Muscle layer of colon (tissue), 2 donors: ENCODE results near the gene PRRX1.

Experiments used
- H3K27ac ChIP-seq: one replicate; pipeline ENCODE4 v1.7.0; 2013; ENCODE audit warnings: low read depth, mild to moderate bottlenecking, low read length, moderate library complexity
- H3K27me3 ChIP-seq, 2 donors: one replicate each; pipeline ENCODE4 v1.7.0; 2013; ENCODE audit warnings: low read length in 2 of 2, mild to moderate bottlenecking in 2 of 2; ENCODE audit not compliant: insufficient read depth in 2 of 2, control insufficient read depth in 1 of 2
- H3K36me3 ChIP-seq: one replicate; pipeline ENCODE4 v1.7.0; 2013; ENCODE audit warnings: mild to moderate bottlenecking, low read length; ENCODE audit not compliant: insufficient read depth
- H3K4me1 ChIP-seq: one replicate; pipeline ENCODE4 v1.7.0; 2013; ENCODE audit warnings: mild to moderate bottlenecking, low read length; ENCODE audit not compliant: insufficient read depth
- H3K4me3 ChIP-seq, 2 donors: one replicate each; pipeline ENCODE4 v1.7.0; 2013; ENCODE audit warnings: low read length in 2 of 2, low read depth in 1 of 2, mild to moderate bottlenecking in 1 of 2, moderate library complexity in 1 of 2
- H3K9ac ChIP-seq: one replicate; pipeline ENCODE4 v1.7.0; 2013; ENCODE audit warnings: low read length
- H3K9me3 ChIP-seq: one replicate; pipeline ENCODE4 v1.7.0; 2013; ENCODE audit warnings: mild to moderate bottlenecking, low read length
- donor health status: abdominal sarcoma.
- donor health status: Adenocarcinoma of cecum.

The PRRX1 gene

DNA sequence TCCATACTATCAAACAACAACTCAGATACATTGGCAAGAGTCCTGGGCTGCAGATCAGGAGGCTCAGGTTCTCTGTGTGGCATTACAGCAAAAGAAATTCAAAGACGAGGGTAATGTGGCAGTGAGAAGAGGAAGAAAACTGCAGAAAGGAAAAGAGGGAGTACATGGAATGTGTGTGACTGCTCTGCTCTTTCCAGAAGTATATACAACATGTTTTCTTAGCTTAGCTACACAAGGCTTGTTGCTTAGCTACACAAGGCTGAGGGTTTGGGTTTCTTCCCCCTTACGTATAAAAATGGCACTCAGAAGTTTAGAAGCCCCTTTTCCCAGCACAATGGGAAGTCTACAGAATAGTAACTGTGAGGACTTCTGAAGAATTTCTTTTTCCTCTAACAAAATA is 86.0 kb downstream of the PRRX1 start:
- Histone ChIP-seq H3K27me3 (no peaks in the 10 kb centered on the region), H3K4me3 (no peak overlapping the region), H3K9ac (no peak overlapping the region), H3K4me1 (no peaks in the 10 kb centered on the region), H3K9me3 (no peaks in the 10 kb centered on the region), H3K36me3 (no peaks in the 10 kb centered on the region), H3K27ac (no peak overlapping the region)

GRCh38 chr1:170755795-170756194 is 91.9 kb downstream of the PRRX1 start:
- H3K9me3 ChIP-seq: no peaks in the 10 kb centered on the region
- no peak overlapping the region for H3K4me3 ChIP-seq
- H3K4me1 ChIP-seq: no peaks in the 10 kb centered on the region
- no peak overlapping the region for H3K9ac ChIP-seq
- H3K36me3 ChIP-seq: no peaks in the 10 kb centered on the region
- no peaks in the 10 kb centered on the region for H3K27me3 ChIP-seq
- no peak overlapping the region for H3K27ac ChIP-seq

- Histone ChIP-seq H3K9me3 (no peaks in the 10 kb centered on the region), H3K4me3 (no peak overlapping the region)
Measured at GRCh38 chr1:170758992-170759391, 95.1 kb downstream of the PRRX1 start.

DNA sequence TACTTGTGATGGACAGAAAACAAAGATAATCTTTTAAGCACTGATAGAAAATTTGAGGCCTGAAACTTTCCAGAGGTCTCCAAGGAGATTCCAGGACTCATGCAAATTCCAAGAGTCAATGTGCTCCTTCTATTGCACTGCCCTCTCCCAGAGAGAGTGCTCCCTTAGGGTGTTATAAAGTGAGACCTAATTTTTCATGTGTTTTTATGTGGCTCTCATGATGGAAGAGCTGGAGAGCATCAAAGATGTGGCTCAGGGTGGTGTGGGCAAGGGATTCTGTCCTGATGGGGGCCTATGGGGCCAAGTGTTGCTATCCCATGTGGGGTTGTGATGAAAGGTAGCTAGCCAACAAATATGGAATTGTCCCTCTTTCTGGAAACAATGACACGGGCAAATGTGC is 101.3 kb downstream of the PRRX1 start:
- no peak overlapping the region for H3K9ac ChIP-seq

More at GRCh38 chr1:170758992-170759391, 95.1 kb downstream of the PRRX1 start:
- no peaks in the 10 kb centered on the region for H3K4me1 ChIP-seq
- no peak overlapping the region for H3K9ac ChIP-seq
- H3K27ac ChIP-seq: no peak overlapping the region
- H3K27me3 ChIP-seq: no peaks in the 10 kb centered on the region
- no peaks in the 10 kb centered on the region for H3K36me3 ChIP-seq

GRCh38 chr1:170765712-170766330 is 101.9 kb downstream of the PRRX1 start:
- H3K4me3 ChIP-seq: no peak overlapping the region
- no peaks in the 10 kb centered on the region for H3K27me3 ChIP-seq
- no peaks in the 10 kb centered on the region for H3K4me1 ChIP-seq
- H3K36me3 ChIP-seq: no peaks in the 10 kb centered on the region
- H3K9ac ChIP-seq: no peak overlapping the region
- H3K27ac ChIP-seq: no peak overlapping the region
- H3K9me3 ChIP-seq: no peaks in the 10 kb centered on the region

More for the DNA sequence above, 101.3 kb downstream of the PRRX1 start:
- H3K9me3 ChIP-seq: no peaks in the 10 kb centered on the region
- no peaks in the 10 kb centered on the region for H3K4me1 ChIP-seq
- H3K27ac ChIP-seq: no peak overlapping the region
- H3K27me3 ChIP-seq: no peaks in the 10 kb centered on the region
- H3K4me3 ChIP-seq: no peak overlapping the region
- H3K36me3 ChIP-seq: no peaks in the 10 kb centered on the region

- H3K9ac ChIP-seq: no peak overlapping the region
- H3K9me3 ChIP-seq: no peaks in the 10 kb centered on the region
- no peaks in the 10 kb centered on the region for H3K27me3 ChIP-seq
- H3K27ac ChIP-seq: no peak overlapping the region
- H3K4me1 ChIP-seq: no peaks in the 10 kb centered on the region
- H3K4me3 ChIP-seq: no peak overlapping the region
- no peaks in the 10 kb centered on the region for H3K36me3 ChIP-seq
Measured at GRCh38 chr1:170768929-170769328, 105.0 kb downstream of the PRRX1 start.

DNA sequence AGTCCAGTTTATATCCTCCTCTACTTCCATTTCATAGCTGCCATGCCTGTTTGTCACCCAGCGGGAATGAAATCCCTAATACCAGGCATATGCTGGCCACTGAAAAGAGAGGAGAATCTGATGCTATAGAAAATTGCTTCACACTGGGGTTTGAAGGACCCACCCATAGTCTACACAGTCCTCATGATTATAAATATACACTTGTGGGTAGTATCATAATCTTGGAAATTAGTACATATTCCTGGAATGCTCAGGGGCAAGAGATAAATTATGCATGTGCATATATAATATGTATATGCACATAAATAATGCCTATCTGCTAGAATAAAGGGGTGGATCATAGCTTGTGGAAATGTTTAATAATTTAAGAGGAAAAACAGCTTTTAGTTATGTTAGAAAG is 105.8 kb downstream of the PRRX1 start:
- no peak overlapping the region for H3K4me3 ChIP-seq
- H3K27me3 ChIP-seq: no peaks in the 10 kb centered on the region
- no peak overlapping the region for H3K9ac ChIP-seq
- no peaks in the 10 kb centered on the region for H3K4me1 ChIP-seq
- H3K27ac ChIP-seq: no peak overlapping the region
- no peaks in the 10 kb centered on the region for H3K36me3 ChIP-seq
- H3K9me3 ChIP-seq: no peaks in the 10 kb centered on the region

- Histone ChIP-seq H3K4me1 (no peaks in the 10 kb centered on the region), H3K27me3 (no peaks in the 10 kb centered on the region), H3K36me3 (no peaks in the 10 kb centered on the region), H3K9me3 (no peaks in the 10 kb centered on the region), H3K27ac (no peak overlapping the region), H3K4me3 (no peak overlapping the region), H3K9ac (no peak overlapping the region)
Measured at GRCh38 chr1:170770254-170770653, 106.3 kb downstream of the PRRX1 start.

- H3K27ac ChIP-seq: no peak overlapping the region
- H3K36me3 ChIP-seq: no peaks in the 10 kb centered on the region
Measured at GRCh38 chr1:170776252-170776651, 112.3 kb downstream of the PRRX1 start.

GRCh38 chr1:170776777-170777176 is 112.8 kb downstream of the PRRX1 start:
- Histone ChIP-seq H3K36me3 (no peaks in the 10 kb centered on the region), H3K4me3 (no peak overlapping the region), H3K9ac (no peak overlapping the region), H3K27ac (no peak overlapping the region), H3K27me3 (no peaks in the 10 kb centered on the region), H3K4me1 (no peaks in the 10 kb centered on the region), H3K9me3 (no peaks in the 10 kb centered on the region)

More at GRCh38 chr1:170776252-170776651, 112.3 kb downstream of the PRRX1 start:
- Histone ChIP-seq H3K4me1 (no peaks in the 10 kb centered on the region), H3K9me3 (no peaks in the 10 kb centered on the region), H3K4me3 (no peak overlapping the region), H3K9ac (no peak overlapping the region), H3K27me3 (no peaks in the 10 kb centered on the region)
